COLO829 (cell line): ENCODE results near the gene CRTC1.

ENCODE experiments used
- DNase-seq: peaks from one replicate; pipeline ENCODE4 v3.0.0; 2012; ENCODE audit warnings: low spot score

Gene CRTC1

GRCh38 chr19:18683109-18683957 is at the start of gene CRTC1:
TSS of gene CRTC1 (plus strand) at chr19:18683680. CDS start at chr19:18683703, 23 bp downstream.
- DNase-seq: peak; percentile 94

GRCh38 chr19:18634612-18635297 is 48.7 kb upstream of the CRTC1 start:
- DNase-seq: no peak

GRCh38 chr19:18635831-18636182 is 47.7 kb upstream of the CRTC1 start:
- no peak for DNase-seq

GRCh38 chr19:18636183-18636968 is 47.1 kb upstream of the CRTC1 start:
- DNase-seq: peak; percentile 100

GRCh38 chr19:18636969-18637629 is 46.4 kb upstream of the CRTC1 start, which contains the start of gene KLHL26:
TSS of gene KLHL26 (plus strand) at chr19:18637028. CDS start at chr19:18637055, 27 bp downstream.
- no peak for DNase-seq

GRCh38 chr19:18637673-18638630 is 45.5 kb upstream of the CRTC1 start:
- no peak for DNase-seq

- DNase-seq: no peak
These were observed 43.7 kb upstream of the CRTC1 start for GRCh38 chr19:18639706-18640243.

GRCh38 chr19:18644196-18645034 is 39.1 kb upstream of the CRTC1 start:
- no peak for DNase-seq

- no peak for DNase-seq
These were observed 38.4 kb upstream of the CRTC1 start for GRCh38 chr19:18645035-18645511.

- no peak for DNase-seq
These were observed 36.7 kb upstream of the CRTC1 start for GRCh38 chr19:18646535-18647370.

- no peak for DNase-seq
These were observed 36.1 kb upstream of the CRTC1 start for GRCh38 chr19:18647371-18647767.

GRCh38 chr19:18647807-18648206 is 35.7 kb upstream of the CRTC1 start:
- DNase-seq: no peak

- DNase-seq: no peak
These were observed 34.5 kb upstream of the CRTC1 start for GRCh38 chr19:18648973-18649315.

- DNase-seq: no peak
These were observed 34.0 kb upstream of the CRTC1 start for GRCh38 chr19:18649371-18650020.

GRCh38 chr19:18650021-18650390 is 33.5 kb upstream of the CRTC1 start:
- DNase-seq: no peak

- no peak for DNase-seq
These were observed 32.9 kb upstream of the CRTC1 start for GRCh38 chr19:18650468-18651041.

GRCh38 chr19:18651300-18651699 is 32.2 kb upstream of the CRTC1 start:
- no peak for DNase-seq

- no peak for DNase-seq
These were observed 31.7 kb upstream of the CRTC1 start for GRCh38 chr19:18651733-18652132.
